Endothelial cell of umbilical vein (primary cell): ENCODE data around the gene CHRNA10. TPM values are rescaled to one million over a fixed set of nuclear protein-coding genes. Genes with fewer than 3 reads are reported as not detected.

ENCODE experiments used
- BruUV-seq: library from RNA; stranded (reverse); fragments of 400-500 nt; replicated peaks from 2 replicates; lab custom pipeline; 2021; lab: Mats Ljungman, UMichigan
- CTCF ChIA-PET: fragments of 300-600, 350-600 bp; sonication (Branson Sonifier 250); formaldehyde crosslinking; loops from one replicate; lab custom pipeline; 2021; ENCODE audit warnings: antibody characterized with exemption, inconsistent platforms; lab: Charles Lee
- POLR2A ChIA-PET: fragments of 300-600, 350-600 bp; sonication (Branson Sonifier 250); formaldehyde crosslinking; loops from one replicate; lab custom pipeline; 2021; ENCODE audit warnings: antibody characterized with exemption, inconsistent platforms; lab: Charles Lee
- DNase-seq: peaks from one replicate; pipeline ENCODE4 v3.0.0-alpha.2; 2011; ENCODE audit warnings: low read depth, low spot score
- FAIRE-seq: peaks from 2 replicates; lab custom pipeline; 2011; peaks lifted over from hg19 to GRCh38; lab: Jason Lieb, UNC
- H2AFZ ChIP-seq: 2 replicates; pipeline ENCODE4 v1.6.0; 2012; ENCODE audit warnings: low read depth, low read length, control low read depth, inconsistent platforms
- H3K27ac ChIP-seq: 2 replicates; pipeline ENCODE4 v1.5.1; 2011; ENCODE audit warnings: low read depth, mild to moderate bottlenecking, control low read depth, low read length, moderate library complexity; ENCODE audit not compliant: insufficient read depth
- H3K27me3 ChIP-seq, 2 experiments: 2 replicates each; pipeline versions ENCODE4 v1.6.0 to v1.6.1; 2011; ENCODE audit warnings: low read length in 2 of 2, mixed read lengths in 1 of 2; ENCODE audit not compliant: control insufficient read depth in 2 of 2, insufficient read depth in 2 of 2
- H3K36me3 ChIP-seq, 2 experiments: 2 replicates in 1 of 2; 3 replicates in 1 of 2; pipeline ENCODE4 v1.5.1; 2011; ENCODE audit warnings: low read length in 2 of 2, mild to moderate bottlenecking in 1 of 2, moderate library complexity in 1 of 2; ENCODE audit not compliant: control insufficient read depth in 2 of 2, insufficient read depth in 2 of 2; ENCODE audit errors: extremely low read depth in 1 of 2
- H3K4me1 ChIP-seq: 3 replicates; pipeline ENCODE4 v1.5.1; 2011; ENCODE audit warnings: mild to moderate bottlenecking, low read length; ENCODE audit not compliant: control insufficient read depth, insufficient read depth; ENCODE audit errors: extremely low read depth
- H3K4me2 ChIP-seq: 2 replicates; pipeline ENCODE4 v1.6.1; 2011; ENCODE audit warnings: low read length, control low read depth, mixed read lengths; ENCODE audit not compliant: insufficient read depth
- H3K4me3 ChIP-seq, 3 experiments: fragments of 200-600 bp in 1 of 3; sonication (generic), shearing (Covaris generic) in 1 of 3; replicated peaks in 1 of 3; 2 replicates each; pipeline ENCODE4 v1.5.1; 2011 to 2016; ENCODE audit warnings: control low read depth in 3 of 3, low read length in 3 of 3, mild to moderate bottlenecking in 2 of 3, inconsistent platforms in 1 of 3, low read depth in 1 of 3, moderate library complexity in 1 of 3; ENCODE audit not compliant: insufficient read depth in 1 of 3
- H3K79me2 ChIP-seq: 2 replicates; pipeline ENCODE4 v1.6.0; 2012; ENCODE audit warnings: low read length, inconsistent platforms; ENCODE audit not compliant: control insufficient read depth, insufficient read depth
- H3K9ac ChIP-seq: replicated peaks from 2 replicates; pipeline ENCODE3; 2011; ENCODE audit warnings: low read length, control low read depth; ENCODE audit not compliant: insufficient read depth; ENCODE audit errors: extremely low read depth
- H3K9me1 ChIP-seq: replicated peaks from 3 replicates; pipeline ENCODE4 v1.6.0; 2011; ENCODE audit warnings: mild to moderate bottlenecking, low read length; ENCODE audit not compliant: control insufficient read depth, insufficient read depth; ENCODE audit errors: extremely low read depth
- H3K9me3 ChIP-seq: replicated peaks from 2 replicates; pipeline ENCODE4 v1.5.1; 2012; ENCODE audit warnings: low read length, inconsistent platforms; ENCODE audit not compliant: control insufficient read depth, insufficient read depth
- H4K20me1 ChIP-seq: replicated peaks from 2 replicates; pipeline ENCODE3; 2011; ENCODE audit warnings: mild to moderate bottlenecking, low read length; ENCODE audit not compliant: control insufficient read depth, insufficient read depth; ENCODE audit errors: extremely low read depth
- CTCF ChIP-seq, 2 donors: IDR thresholded peaks; 1 replicate in 1 of 2; 2 replicates in 1 of 2; pipeline ENCODE4 v1.5.1; 2011; ENCODE audit warnings: low read length in 2 of 2, mild to moderate bottlenecking in 2 of 2, moderate library complexity in 2 of 2, control low read depth in 1 of 2, inconsistent platforms in 1 of 2, low read depth in 1 of 2; ENCODE audit not compliant: insufficient read depth in 1 of 2; ENCODE audit errors: extremely low read depth in 1 of 2
- EZH2 ChIP-seq: IDR thresholded peaks from 2 replicates; pipeline ENCODE4 v1.6.1; 2012; ENCODE audit warnings: borderline replicate concordance, low read depth, mild to moderate bottlenecking, moderate library complexity, low read length, inconsistent platforms; ENCODE audit not compliant: severe bottlenecking
- FOS ChIP-seq: IDR thresholded peaks from 2 replicates; pipeline ENCODE4 v1.6.1; 2011; ENCODE audit warnings: mild to moderate bottlenecking, low read length, moderate library complexity, borderline replicate concordance; ENCODE audit not compliant: insufficient read depth
- GATA2 ChIP-seq: IDR thresholded peaks from 2 replicates; pipeline ENCODE4 v1.7.0; 2011; ENCODE audit warnings: low read depth, mild to moderate bottlenecking, moderate library complexity, mixed read lengths, low read length; ENCODE audit not compliant: insufficient read length, insufficient read depth
- JUN ChIP-seq: IDR thresholded peaks from 2 replicates; pipeline ENCODE4 v1.6.1; 2011; ENCODE audit warnings: borderline replicate concordance, low read depth; ENCODE audit not compliant: insufficient read length, insufficient read depth
- MAX ChIP-seq: IDR thresholded peaks from 2 replicates; pipeline ENCODE4 v1.6.1; 2011; ENCODE audit not compliant: insufficient read depth, insufficient read length
- MYC ChIP-seq: IDR thresholded peaks from one replicate; pipeline ENCODE4 v1.6.1; 2011; ENCODE audit warnings: mild to moderate bottlenecking, low read depth, low read length
- POLR2A ChIP-seq: IDR thresholded peaks from 2 replicates; pipeline ENCODE4 v1.6.1; 2012; ENCODE audit warnings: low read depth, mild to moderate bottlenecking, control low read depth, low read length
- POLR2AphosphoS5 ChIP-seq: IDR thresholded peaks from 2 replicates; pipeline ENCODE4 v1.6.1; 2012; ENCODE audit warnings: low read depth, mild to moderate bottlenecking, control low read depth, low read length, moderate library complexity; ENCODE audit not compliant: insufficient read depth
- dilution Hi-C: fragments of 300-500 bp; cut with MboI; formaldehyde crosslinking; loops from one replicate; pipeline ENCODE4 v1.15.0; 2019; ENCODE audit warnings: low sequenced_read_pairs; ENCODE audit not compliant: extremely low pct_ligation_motif_present
- intact Hi-C: fragments of 100-400 bp; cut with micrococcal nuclease; formaldehyde crosslinking; loops from one replicate; pipeline ENCODE4 v1.10.0; 2022
- polyA plus RNA-seq, 4 experiments: library from polyadenylated mRNA; depleted of rRNA in 3 of 4; stranded (reverse) in 3 of 4; unstranded in 1 of 4; fragments of >200 nt; gene quantifications; 2 replicates each; pipeline versions ENCODE4 v1.2.1 to v1.2.3, GENCODE V29; 2011 to 2012; ENCODE audit warnings: missing spikeins in 1 of 4
- total RNA-seq: library from RNA; stranded (reverse); gene quantifications from 2 replicates; pipeline ENCODE4 v1.2.3, GENCODE V29; 2021

CHRNA10 gene
- total and polyA plus RNA-seq, 2 donors (not counting 3 experiments of a cell fraction or from before 2014, with no cell fraction given) = 1.1 to 1.8 TPM

- no peaks in the 10 kb centered on the region for H3K9me3 ChIP-seq
- no TSS peak for BruUV-seq
- no peak overlapping the region for H3K4me3 ChIP-seq
- H3K4me2 ChIP-seq = no peak overlapping the region
- H3K4me1 ChIP-seq = no peaks in the 10 kb centered on the region
- no peaks in the 10 kb centered on the region for H3K79me2 ChIP-seq
- H3K27ac ChIP-seq = no peak overlapping the region
- TF ChIP-seq POLR2A (no peak), MYC (no peak), JUN (no peak), MAX (no peak)
- no peaks in the 10 kb centered on the region for H3K9me1 ChIP-seq
- POLR2A ChIA-PET = no interaction called here
- DNase-seq (no peak), FAIRE-seq (no peak)
- intact Hi-C loops = no loop called here
- H3K9ac ChIP-seq = no peak overlapping the region
- no peaks in the 10 kb centered on the region for H3K27me3 ChIP-seq
- H4K20me1 ChIP-seq = no peaks in the 10 kb centered on the region
- dilution Hi-C loops = no loop called here
- no peak overlapping the region for H2AFZ ChIP-seq
- no peaks in the 10 kb centered on the region for H3K36me3 ChIP-seq
- CTCF ChIA-PET = interaction anchor here (1.5 kb wide), 1 partner anchor 16 kb away, joined by 5 read pairs; no protein-coding TSS in a partner anchor
Observed at GRCh38 chr11:3626250-3626960, 44.8 kb downstream of the CHRNA10 start.

GRCh38 chr11:3623767-3624458, 47.3 kb downstream of the CHRNA10 start:
- TF ChIP-seq MYC (no peak), POLR2AphosphoS5 (no peak), FOS (no peak), GATA2 (no peak), JUN (no peak), CTCF (IDR thresholded peaks at IDR 0.05; ENCODE audit: extremely low read depth in 1 of 2, insufficient read depth in 1 of 2, low read depth in 1 of 2, low read length in 2 of 2) (no peak), MAX (no peak), EZH2 (no peak), POLR2A (no peak)
- no peaks in the 10 kb centered on the region for H3K9me3 ChIP-seq
- no peaks in the 10 kb centered on the region for H3K36me3 ChIP-seq
- ChIA-PET CTCF (no interaction called here), POLR2A (no interaction called here)
- no peak for FAIRE-seq
- BruUV-seq = no TSS peak
- no peak overlapping the region for H3K4me3 ChIP-seq
- H3K4me2 ChIP-seq = no peak overlapping the region
- DNase-seq = no peak
- dilution Hi-C loops = no loop called here
- H4K20me1 ChIP-seq = no peaks in the 10 kb centered on the region
- no peaks in the 10 kb centered on the region for H3K9me1 ChIP-seq
- H3K9ac ChIP-seq = no peak overlapping the region
- no peak overlapping the region for H3K27ac ChIP-seq
- H3K4me1 ChIP-seq = no peaks in the 10 kb centered on the region
- H2AFZ ChIP-seq = no peak overlapping the region
- intact Hi-C loops = no loop called here
- no peaks in the 10 kb centered on the region for H3K79me2 ChIP-seq
- H3K27me3 ChIP-seq = no peaks in the 10 kb centered on the region
